ENCODE data around the gene NCOA3. TPM values are rescaled to one million over a fixed set of nuclear protein-coding genes. Genes with fewer than 3 reads are reported as not detected.

Gene NCOA3
- total RNA-seq, 2 experiments from 2014 or later: 76.4 to 83.4 TPM

- intact Hi-C loops (cut with DNase I, micrococcal nuclease): no loop called here
These were observed 166.0 kb downstream of the NCOA3 start for GRCh38 chr20:47667531-47668312.

GRCh38 chr20:47668313-47669151 lies 166.8 kb downstream of the NCOA3 start:
- DNase-seq (no peak), ATAC-seq (no peak)
- ChIA-PET CTCF (no interaction called here), POLR2A (no interaction called here)
- Mint-ChIP-seq H3K36me3 (ENCODE audit: low read depth) (no peaks in the 10 kb centered on the region), H3K9me3 (ENCODE audit: low read depth) (no peaks in the 10 kb centered on the region), H3K4me1 (peaks cover 5% of the 10 kb centered on the region), H3K4me3 (no peak overlapping the region), H3K27me3 (no peaks in the 10 kb centered on the region), H3K27ac (no peak overlapping the region)
- intact Hi-C loops (cut with DNase I, micrococcal nuclease): no loop called here

More at GRCh38 chr20:47667531-47668312, 166.0 kb downstream of the NCOA3 start:
- DNase-seq (no peak), ATAC-seq (no peak)
- no peaks in the 10 kb centered on the region for H3K9me3 Mint-ChIP-seq (ENCODE audit: low read depth)
- H3K27ac Mint-ChIP-seq: no peak overlapping the region
- CTCF ChIA-PET: no interaction called here
- H3K4me1 Mint-ChIP-seq: peaks cover 6% of the 10 kb centered on the region
- H3K4me3 Mint-ChIP-seq: no peak overlapping the region
- POLR2A ChIA-PET: no interaction called here
- H3K36me3 Mint-ChIP-seq (ENCODE audit: low read depth): no peaks in the 10 kb centered on the region
- H3K27me3 Mint-ChIP-seq: no peaks in the 10 kb centered on the region

- POLR2A ChIA-PET: no interaction called here
- Mint-ChIP-seq H3K27me3 (no peaks in the 10 kb centered on the region), H3K36me3 (ENCODE audit: low read depth) (no peaks in the 10 kb centered on the region), H3K27ac (no peak overlapping the region), H3K4me1 (no peaks in the 10 kb centered on the region), H3K9me3 (ENCODE audit: low read depth) (no peaks in the 10 kb centered on the region), H3K4me3 (no peak overlapping the region)
- DNase-seq (no peak), ATAC-seq (no peak)
- intact Hi-C loops (cut with DNase I, micrococcal nuclease): no loop called here
- CTCF ChIA-PET: interaction anchor here (1.6 kb wide), 1 partner anchor 9 kb away, joined by 4 read pairs; no protein-coding TSS in a partner anchor
These were observed 167.4 kb downstream of the NCOA3 start for GRCh38 chr20:47669152-47669425.

- POLR2A ChIA-PET: no interaction called here
- ATAC-seq (no peak), DNase-seq (no peak)
- Mint-ChIP-seq H3K27me3 (no peaks in the 10 kb centered on the region), H3K4me3 (no peak overlapping the region), H3K4me1 (no peaks in the 10 kb centered on the region), H3K27ac (no peak overlapping the region), H3K9me3 (ENCODE audit: low read depth) (no peaks in the 10 kb centered on the region), H3K36me3 (ENCODE audit: low read depth) (no peaks in the 10 kb centered on the region)
- intact Hi-C loops (cut with DNase I, micrococcal nuclease): no loop called here
- CTCF ChIA-PET: interaction anchor here (0.6 to 1.6 kb wide), 3 partner anchors 9 to 473 kb away, joined by 3 to 4 read pairs (median 3); no protein-coding TSS in a partner anchor
These were observed 167.8 kb downstream of the NCOA3 start for GRCh38 chr20:47669489-47669888.

- POLR2A ChIA-PET: interaction anchor here (0.5 kb wide), 1 partner anchor 507 kb away, joined by 3 read pairs; no protein-coding TSS in a partner anchor
- H3K4me3 Mint-ChIP-seq: no peak overlapping the region
- H3K27me3 Mint-ChIP-seq: no peaks in the 10 kb centered on the region
- H3K36me3 Mint-ChIP-seq (ENCODE audit: low read depth): no peaks in the 10 kb centered on the region
- H3K27ac Mint-ChIP-seq: no peak overlapping the region
- ATAC-seq (no peak), DNase-seq (no peak)
- CTCF ChIA-PET: interaction anchor here (0.6 to 3.2 kb wide), 5 partner anchors 8 to 950 kb away, joined by 3 to 9 read pairs (median 3); no protein-coding TSS in a partner anchor
- intact Hi-C loops (cut with DNase I, micrococcal nuclease): loop anchor here in 1 of 2 experiments (10.0 kb wide), 1 partner anchor 115 kb away; the partner anchor contains the start of gene SULF2
- no peaks in the 10 kb centered on the region for H3K9me3 Mint-ChIP-seq (ENCODE audit: low read depth)
- H3K4me1 Mint-ChIP-seq: no peaks in the 10 kb centered on the region
These were observed 168.5 kb downstream of the NCOA3 start for GRCh38 chr20:47669927-47670890.

GRCh38 chr20:47670913-47671312 lies 169.2 kb downstream of the NCOA3 start:
- POLR2A ChIA-PET: interaction anchor here (0.5 kb wide), 1 partner anchor 508 kb away, joined by 3 read pairs; no protein-coding TSS in a partner anchor
- Mint-ChIP-seq H3K36me3 (ENCODE audit: low read depth) (no peaks in the 10 kb centered on the region), H3K27me3 (no peaks in the 10 kb centered on the region), H3K9me3 (ENCODE audit: low read depth) (no peaks in the 10 kb centered on the region), H3K4me3 (no peak overlapping the region), H3K27ac (no peak overlapping the region), H3K4me1 (no peaks in the 10 kb centered on the region)
- intact Hi-C loops (cut with DNase I, micrococcal nuclease): loop anchor here in 1 of 2 experiments (10.0 kb wide), 1 partner anchor 114 kb away; the partner anchor contains the start of gene SULF2
- CTCF ChIA-PET: interaction anchor here (1.6 to 3.2 kb wide), 2 partner anchors 8 to 949 kb away, joined by 4 to 9 read pairs; no protein-coding TSS in a partner anchor
- no peak for DNase-seq
- ATAC-seq: no peak

- no peaks in the 10 kb centered on the region for H3K9me3 Mint-ChIP-seq (ENCODE audit: low read depth)
- no peaks in the 10 kb centered on the region for H3K36me3 Mint-ChIP-seq (ENCODE audit: low read depth)
- DNase-seq: no peak
- H3K4me3 Mint-ChIP-seq: no peak overlapping the region
- ChIA-PET POLR2A (no interaction called here), CTCF (interaction anchor here (3.2 kb wide), 1 partner anchor 948 kb away, joined by 9 read pairs; no protein-coding TSS in a partner anchor)
- H3K27ac Mint-ChIP-seq: no peak overlapping the region
- no peaks in the 10 kb centered on the region for H3K4me1 Mint-ChIP-seq
- intact Hi-C loops (cut with DNase I, micrococcal nuclease): loop anchor here in 1 of 2 experiments (10.0 kb wide), 1 partner anchor 113 kb away; the partner anchor contains the start of gene SULF2
- no peak for ATAC-seq
- no peaks in the 10 kb centered on the region for H3K27me3 Mint-ChIP-seq
These were observed 170.5 kb downstream of the NCOA3 start for GRCh38 chr20:47672166-47672565.

- H3K27ac Mint-ChIP-seq: no peak overlapping the region
- no peak for DNase-seq
- ChIA-PET POLR2A (interaction anchor here (0.6 kb wide), 1 partner anchor 213 kb away, joined by 6 read pairs; no protein-coding TSS in a partner anchor), CTCF (interaction anchor here (0.5 to 3.2 kb wide), 2 partner anchors 80 to 947 kb away, joined by 4 to 9 read pairs; no protein-coding TSS in a partner anchor)
- no peaks in the 10 kb centered on the region for H3K4me1 Mint-ChIP-seq
- no peaks in the 10 kb centered on the region for H3K36me3 Mint-ChIP-seq (ENCODE audit: low read depth)
- H3K4me3 Mint-ChIP-seq: no peak overlapping the region
- H3K9me3 Mint-ChIP-seq (ENCODE audit: low read depth): no peaks in the 10 kb centered on the region
- no peaks in the 10 kb centered on the region for H3K27me3 Mint-ChIP-seq
- intact Hi-C loops (cut with DNase I, micrococcal nuclease): loop anchor here in 1 of 2 experiments (10.0 kb wide), 1 partner anchor 112 kb away; the partner anchor contains the start of gene SULF2
- no peak for ATAC-seq
These were observed 171.4 kb downstream of the NCOA3 start for GRCh38 chr20:47672886-47673670.

- Mint-ChIP-seq H3K27me3 (no peaks in the 10 kb centered on the region), H3K4me1 (no peaks in the 10 kb centered on the region), H3K36me3 (ENCODE audit: low read depth) (no peaks in the 10 kb centered on the region), H3K9me3 (ENCODE audit: low read depth) (no peaks in the 10 kb centered on the region), H3K4me3 (no peak overlapping the region), H3K27ac (no peak overlapping the region)
- DNase-seq (no peak), ATAC-seq (no peak)
- intact Hi-C loops (cut with DNase I, micrococcal nuclease): loop anchor here in 1 of 2 experiments (10.0 kb wide), 1 partner anchor 111 kb away; the partner anchor contains the start of gene SULF2
- POLR2A ChIA-PET: interaction anchor here (0.6 kb wide), 1 partner anchor 214 kb away, joined by 6 read pairs; no protein-coding TSS in a partner anchor
- CTCF ChIA-PET: no interaction called here
These were observed 171.9 kb downstream of the NCOA3 start for GRCh38 chr20:47673671-47673955.

GRCh38 chr20:47674145-47674544 lies 172.5 kb downstream of the NCOA3 start:
- Mint-ChIP-seq H3K4me1 (no peaks in the 10 kb centered on the region), H3K27ac (no peak overlapping the region), H3K4me3 (no peak overlapping the region), H3K36me3 (ENCODE audit: low read depth) (no peaks in the 10 kb centered on the region), H3K27me3 (no peaks in the 10 kb centered on the region), H3K9me3 (ENCODE audit: low read depth) (no peaks in the 10 kb centered on the region)
- CTCF ChIA-PET: interaction anchor here (0.5 kb wide), 1 partner anchor 861 kb away, joined by 3 read pairs; no protein-coding TSS in a partner anchor
- intact Hi-C loops (cut with DNase I, micrococcal nuclease): loop anchor here in 1 of 2 experiments (10.0 kb wide), 1 partner anchor 111 kb away; the partner anchor contains the start of gene SULF2
- no peak for ATAC-seq
- DNase-seq: no peak
- POLR2A ChIA-PET: no interaction called here

Measured in activated CD4-positive, alpha-beta T cell treated with anti-CD3 and anti-CD28 coated beads for 36 hours (primary cell).